Suprapubic skin (tissue), 4 donors: ENCODE measurements around the gene EFCAB6. TPM values are rescaled to one million over a fixed set of nuclear protein-coding genes. Genes with fewer than 3 reads are reported as not detected.

ENCODE experiments used
- DNase-seq, 2 donors: peaks; one replicate each; pipeline ENCODE4 v3.0.0-alpha.2; 2019; ENCODE audit warnings: low spot score in 2 of 2
- H3K27ac ChIP-seq: fragments of 200-600 bp; sonication (generic); one replicate; pipeline ENCODE4 v1.5.1; 2019
- H3K27me3 ChIP-seq: fragments of 200-600 bp; sonication (generic); one replicate; pipeline ENCODE4 v1.5.1; 2019
- H3K36me3 ChIP-seq: fragments of 200-600 bp; sonication (generic); one replicate; pipeline ENCODE4 v1.5.1; 2019
- H3K4me1 ChIP-seq: fragments of 200-600 bp; sonication (generic); one replicate; pipeline ENCODE4 v1.5.1; 2019
- H3K4me3 ChIP-seq: fragments of 200-600 bp; sonication (generic); one replicate; pipeline ENCODE4 v1.5.1; 2019; ENCODE audit warnings: mild to moderate bottlenecking
- H3K9me3 ChIP-seq: fragments of 200-600 bp; sonication (generic); one replicate; pipeline ENCODE4 v1.5.1; 2019
- EP300 ChIP-seq: sonication (generic); formaldehyde crosslinking; IDR thresholded peaks from one replicate; pipeline ENCODE4 v1.6.1; 2017; ENCODE audit warnings: antibody characterized with exemption
- POLR2A ChIP-seq, 2 donors: fragments of 450-650 bp; IDR thresholded peaks; one replicate each; pipeline ENCODE4 v1.6.1; 2017; ENCODE audit warnings: antibody characterized with exemption in 2 of 2, mild to moderate bottlenecking in 2 of 2, moderate library complexity in 2 of 2
- POLR2AphosphoS5 ChIP-seq, 3 donors: sonication (generic); formaldehyde crosslinking; IDR thresholded peaks; one replicate each; pipeline ENCODE4 v1.6.1; 2017; ENCODE audit warnings: antibody characterized with exemption in 3 of 3
- WGBS: methylation state at CpG from one replicate; pipeline ENCODE4 v1.1.5; 2018; 5-methylcytosine and 5-hydroxymethylcytosine counted together
- total RNA-seq, 4 donors: library from RNA; depleted of rRNA; stranded (reverse); fragments of >200 nt; gene quantifications; one replicate each; pipeline ENCODE4 v1.1.0, GENCODE V29; 2016
- TF ChIP-seq, protein P1 (sequence below), 2 donors: fragments of 200-600 bp in 1 of 2; fragments of 450-650 bp in 1 of 2; sonication (generic) in 1 of 2; IDR thresholded peaks; one replicate each; pipeline ENCODE4 v1.5.1; 2016 to 2019; ENCODE audit warnings: antibody characterized with exemption in 2 of 2, mild to moderate bottlenecking in 1 of 2, moderate library complexity in 1 of 2

EFCAB6 gene
- total RNA-seq, 4 donors from 2014 or later: 1.9 to 4.9 (median 2.9) TPM

GRCh38 chr22:43827926-43828724 lies 16.0 kb upstream of the EFCAB6 start:
- peak in 1 of 2 donors; percentile 57 for DNase-seq
- TF ChIP-seq, protein P1, sequence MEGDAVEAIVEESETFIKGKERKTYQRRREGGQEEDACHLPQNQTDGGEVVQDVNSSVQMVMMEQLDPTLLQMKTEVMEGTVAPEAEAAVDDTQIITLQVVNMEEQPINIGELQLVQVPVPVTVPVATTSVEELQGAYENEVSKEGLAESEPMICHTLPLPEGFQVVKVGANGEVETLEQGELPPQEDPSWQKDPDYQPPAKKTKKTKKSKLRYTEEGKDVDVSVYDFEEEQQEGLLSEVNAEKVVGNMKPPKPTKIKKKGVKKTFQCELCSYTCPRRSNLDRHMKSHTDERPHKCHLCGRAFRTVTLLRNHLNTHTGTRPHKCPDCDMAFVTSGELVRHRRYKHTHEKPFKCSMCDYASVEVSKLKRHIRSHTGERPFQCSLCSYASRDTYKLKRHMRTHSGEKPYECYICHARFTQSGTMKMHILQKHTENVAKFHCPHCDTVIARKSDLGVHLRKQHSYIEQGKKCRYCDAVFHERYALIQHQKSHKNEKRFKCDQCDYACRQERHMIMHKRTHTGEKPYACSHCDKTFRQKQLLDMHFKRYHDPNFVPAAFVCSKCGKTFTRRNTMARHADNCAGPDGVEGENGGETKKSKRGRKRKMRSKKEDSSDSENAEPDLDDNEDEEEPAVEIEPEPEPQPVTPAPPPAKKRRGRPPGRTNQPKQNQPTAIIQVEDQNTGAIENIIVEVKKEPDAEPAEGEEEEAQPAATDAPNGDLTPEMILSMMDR (IDR thresholded peaks at IDR 0.05): no peak
- no peak for TF ChIP-seq EP300
- Histone ChIP-seq H3K36me3 (no peaks in the 10 kb centered on the region), H3K27me3 (peaks cover 31% of the 10 kb centered on the region), H3K9me3 (no peaks in the 10 kb centered on the region), H3K27ac (no peak overlapping the region), H3K4me3 (no peak overlapping the region), H3K4me1 (peaks cover 14% of the 10 kb centered on the region)
- WGBS: 83% methylated on average over 15 of the region's 16 CpGs

- Histone ChIP-seq H3K27me3 (peaks cover 33% of the 10 kb centered on the region), H3K4me3 (no peak overlapping the region), H3K4me1 (peaks cover 14% of the 10 kb centered on the region), H3K36me3 (no peaks in the 10 kb centered on the region), H3K27ac (no peak overlapping the region), H3K9me3 (no peaks in the 10 kb centered on the region)
- DNase-seq: peak in 1 of 2 donors; percentile 44
- TF ChIP-seq POLR2AphosphoS5 (IDR thresholded peaks at IDR 0.05) (no peak), POLR2A (IDR thresholded peaks at IDR 0.05) (no peak), EP300 (no peak)
- TF ChIP-seq, protein P1 (IDR thresholded peaks at IDR 0.05): no peak
- 51% methylated on average over 13 of the region's 13 CpGs for WGBS
These were observed 15.1 kb upstream of the EFCAB6 start for GRCh38 chr22:43827003-43827735.

GRCh38 chr22:43826142-43827002 lies 14.3 kb upstream of the EFCAB6 start:
- Histone ChIP-seq H3K27ac (no peak overlapping the region), H3K36me3 (no peaks in the 10 kb centered on the region), H3K4me3 (no peak overlapping the region), H3K4me1 (peaks cover 14% of the 10 kb centered on the region), H3K9me3 (no peaks in the 10 kb centered on the region), H3K27me3 (peaks cover 39% of the 10 kb centered on the region)
- no peak for TF ChIP-seq POLR2AphosphoS5 (IDR thresholded peaks at IDR 0.05)
- TF ChIP-seq, protein P1 (IDR thresholded peaks at IDR 0.05): peak in 1 of 2 donors; percentile 28
- DNase-seq: peak in 1 of 2 donors; percentile 77
- 26% methylated on average over 13 of the region's 16 CpGs for WGBS

DNA sequence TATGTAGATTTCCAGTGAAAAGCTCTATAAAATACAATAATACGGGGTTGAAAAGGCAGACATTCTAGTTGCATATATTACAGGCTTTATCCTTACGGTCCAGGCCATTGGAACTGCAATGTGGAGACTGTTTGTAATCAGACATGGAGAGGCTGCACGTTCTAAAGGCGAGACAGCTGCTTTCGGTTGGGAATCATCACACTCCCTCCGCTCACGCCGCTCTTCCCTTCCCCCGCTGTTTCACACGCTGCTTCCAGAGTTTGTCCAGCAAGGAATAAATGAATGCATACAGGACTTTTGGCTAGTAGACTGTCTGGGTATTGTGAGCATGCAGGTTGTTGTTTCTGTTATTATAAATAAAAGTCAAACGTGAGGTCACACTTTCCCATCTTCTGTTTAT lies 13.5 kb upstream of the EFCAB6 start:
- H3K36me3 ChIP-seq: no peaks in the 10 kb centered on the region
- no peaks in the 10 kb centered on the region for H3K9me3 ChIP-seq
- no peak overlapping the region for H3K27ac ChIP-seq
- peaks cover 14% of the 10 kb centered on the region for H3K4me1 ChIP-seq
- 76% methylated on average over 11 of the region's 11 CpGs for WGBS
- TF ChIP-seq POLR2A (IDR thresholded peaks at IDR 0.05): no peak
- TF ChIP-seq, protein P1 (IDR thresholded peaks at IDR 0.05): no peak
- no peak for TF ChIP-seq POLR2AphosphoS5 (IDR thresholded peaks at IDR 0.05)
- no peak for TF ChIP-seq EP300
- H3K27me3 ChIP-seq: peaks cover 39% of the 10 kb centered on the region
- H3K4me3 ChIP-seq: no peak overlapping the region
- DNase-seq: no peak
